WERI-Rb-1 (cell line): Measurements from ENCODE around the gene GAPT.

ENCODE experiments used
- DNase-seq: peaks from one replicate; pipeline ENCODE4 v3.0.0-alpha.2; 2020
- H3K27ac ChIP-seq: fragments of 250-450 bp; sonication (Bioruptor Pico); 2 replicates; pipeline ENCODE4 v1.5.1; 2020; ENCODE audit warnings: mild to moderate bottlenecking, moderate library complexity
- H3K27me3 ChIP-seq: fragments of 250-450 bp; sonication (Bioruptor Pico); 2 replicates; pipeline ENCODE4 v1.5.1; 2021; ENCODE audit warnings: mild to moderate bottlenecking, low read depth, moderate library complexity; ENCODE audit not compliant: insufficient read depth, severe bottlenecking
- H3K36me3 ChIP-seq: fragments of 250-450 bp; sonication (Bioruptor Pico); 2 replicates; pipeline ENCODE4 v1.5.1; 2020; ENCODE audit warnings: mild to moderate bottlenecking, moderate library complexity
- H3K4me3 ChIP-seq: 2 replicates; pipeline ENCODE4 v1.5.1; 2011; ENCODE audit warnings: low read depth, mild to moderate bottlenecking, control low read depth, low read length
- H3K9me3 ChIP-seq: fragments of 250-450 bp; sonication (Bioruptor Pico); 2 replicates; pipeline ENCODE4 v1.5.1; 2021; ENCODE audit warnings: mild to moderate bottlenecking, moderate library complexity; ENCODE audit not compliant: severe bottlenecking
- TF ChIP-seq, protein P1 (sequence below): IDR thresholded peaks from 2 replicates; pipeline ENCODE4 v1.5.1; 2011; ENCODE audit warnings: low read depth, mild to moderate bottlenecking, control low read depth, inconsistent platforms, low read length

GAPT gene

GRCh38 chr5:58458743-58459145, 32.5 kb upstream of the GAPT start:
- DNase-seq = no peak
- H3K36me3 ChIP-seq = peaks cover 13% of the 10 kb centered on the region
- H3K27ac ChIP-seq = no peak overlapping the region
- TF ChIP-seq, protein P1, sequence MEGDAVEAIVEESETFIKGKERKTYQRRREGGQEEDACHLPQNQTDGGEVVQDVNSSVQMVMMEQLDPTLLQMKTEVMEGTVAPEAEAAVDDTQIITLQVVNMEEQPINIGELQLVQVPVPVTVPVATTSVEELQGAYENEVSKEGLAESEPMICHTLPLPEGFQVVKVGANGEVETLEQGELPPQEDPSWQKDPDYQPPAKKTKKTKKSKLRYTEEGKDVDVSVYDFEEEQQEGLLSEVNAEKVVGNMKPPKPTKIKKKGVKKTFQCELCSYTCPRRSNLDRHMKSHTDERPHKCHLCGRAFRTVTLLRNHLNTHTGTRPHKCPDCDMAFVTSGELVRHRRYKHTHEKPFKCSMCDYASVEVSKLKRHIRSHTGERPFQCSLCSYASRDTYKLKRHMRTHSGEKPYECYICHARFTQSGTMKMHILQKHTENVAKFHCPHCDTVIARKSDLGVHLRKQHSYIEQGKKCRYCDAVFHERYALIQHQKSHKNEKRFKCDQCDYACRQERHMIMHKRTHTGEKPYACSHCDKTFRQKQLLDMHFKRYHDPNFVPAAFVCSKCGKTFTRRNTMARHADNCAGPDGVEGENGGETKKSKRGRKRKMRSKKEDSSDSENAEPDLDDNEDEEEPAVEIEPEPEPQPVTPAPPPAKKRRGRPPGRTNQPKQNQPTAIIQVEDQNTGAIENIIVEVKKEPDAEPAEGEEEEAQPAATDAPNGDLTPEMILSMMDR = no peak
- H3K4me3 ChIP-seq = no peak overlapping the region
- H3K27me3 ChIP-seq = no peaks in the 10 kb centered on the region
- H3K9me3 ChIP-seq = no peaks in the 10 kb centered on the region

DNA sequence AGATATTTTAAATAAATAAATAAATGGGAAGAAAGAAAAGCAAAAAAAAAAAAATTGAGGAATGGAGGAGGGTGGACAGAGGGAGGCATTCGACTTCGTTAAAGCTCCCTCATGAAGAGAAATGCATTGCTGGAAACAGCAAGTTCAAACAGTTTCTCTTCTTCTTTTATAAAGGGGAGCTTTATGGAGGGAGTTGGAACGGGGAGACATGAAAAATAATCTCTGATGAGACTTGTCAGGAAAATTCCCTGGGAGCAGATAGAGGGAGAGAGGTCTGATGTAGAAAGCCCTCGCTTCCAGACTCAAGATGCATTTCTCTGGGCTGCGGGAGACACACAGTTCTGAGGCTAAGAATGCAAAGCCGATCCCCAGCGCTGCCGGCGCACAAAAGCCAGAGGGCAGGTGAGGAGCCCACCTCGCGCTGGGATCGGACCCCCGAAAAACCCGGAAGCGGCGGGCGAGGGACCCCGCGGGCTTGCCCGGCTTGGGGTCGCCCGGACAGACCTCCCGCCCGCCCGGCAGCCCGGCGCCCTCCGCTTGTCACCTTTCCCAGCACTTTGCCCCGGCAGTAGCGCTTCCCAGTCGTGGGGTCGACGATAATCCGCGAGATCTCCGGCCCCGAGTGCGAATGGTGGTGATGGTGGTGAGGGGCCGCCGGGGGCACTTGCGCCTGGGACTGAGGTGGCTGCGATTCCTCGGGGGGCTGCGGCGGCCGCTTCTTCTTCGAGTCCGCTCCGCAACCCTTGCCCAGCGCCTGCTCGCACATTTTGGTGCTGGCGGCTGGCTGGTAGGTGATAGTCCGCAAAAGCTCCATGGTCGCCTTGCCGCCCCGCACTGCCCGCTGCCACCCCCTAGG, 31.9 kb upstream of the GAPT start:
- H3K27ac ChIP-seq = no peak overlapping the region; the same call in 1 of the 2 replicates
- TF ChIP-seq, protein P1 = no peak
- no peaks in the 10 kb centered on the region for H3K9me3 ChIP-seq
- no peak for DNase-seq
- H3K36me3 ChIP-seq = peaks cover 13% of the 10 kb centered on the region
- peak overlapping the region; percentile 86 for H3K4me3 ChIP-seq
- H3K27me3 ChIP-seq = no peaks in the 10 kb centered on the region

DNA sequence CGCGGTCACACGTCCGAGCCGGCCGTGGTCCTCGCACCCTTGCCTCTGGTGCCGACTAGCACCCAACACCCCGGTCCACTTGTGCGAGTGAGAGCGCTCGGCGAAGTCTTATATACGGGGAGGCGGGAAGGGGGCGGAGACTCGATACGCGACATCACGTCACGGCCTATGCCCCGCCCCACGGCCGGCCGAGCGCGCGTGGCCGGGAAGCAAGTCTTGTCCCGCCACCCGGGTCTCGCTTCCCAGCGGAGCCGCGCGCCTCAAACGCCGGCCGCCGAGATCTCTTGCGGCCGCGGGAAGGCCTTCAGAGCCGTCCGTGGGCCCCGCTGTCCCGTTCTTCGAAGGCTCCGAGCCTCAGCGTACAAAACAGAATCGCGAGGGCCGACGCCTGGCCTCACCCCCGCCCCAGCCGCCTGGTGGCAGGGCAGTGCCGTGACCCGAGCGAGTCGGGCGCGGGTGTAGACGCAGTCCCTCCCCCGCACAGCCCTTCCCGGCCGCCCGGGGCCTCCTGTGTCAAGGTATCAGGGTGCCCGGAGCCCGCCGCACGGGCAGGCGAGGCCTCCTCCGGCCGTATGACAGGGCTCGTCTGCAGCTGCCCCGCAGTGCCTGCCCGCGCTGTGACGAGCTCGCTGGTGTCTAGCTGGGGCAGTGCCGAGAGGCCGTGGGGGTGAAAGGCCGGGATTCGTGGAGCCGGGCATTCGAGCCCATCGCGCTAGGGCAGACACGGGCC, 31.1 kb upstream of the GAPT start, which contains the start of gene PLK2:
Gene PLK2 (minus strand): TSS at position 85 of the 730 bp plus-strand sequence. CDS start 127 bp downstream, outside the sequence.
- no peaks in the 10 kb centered on the region for H3K9me3 ChIP-seq
- H3K36me3 ChIP-seq = peaks cover 5% of the 10 kb centered on the region
- H3K4me3 ChIP-seq = peak within 1 kb of the TSS; percentile 86
- H3K27me3 ChIP-seq = no peaks in the 10 kb centered on the region
- TF ChIP-seq, protein P1 = peak; percentile 66
- H3K27ac ChIP-seq = peak within 1 kb of the TSS; percentile 85
- DNase-seq = peak; percentile 88

DNA sequence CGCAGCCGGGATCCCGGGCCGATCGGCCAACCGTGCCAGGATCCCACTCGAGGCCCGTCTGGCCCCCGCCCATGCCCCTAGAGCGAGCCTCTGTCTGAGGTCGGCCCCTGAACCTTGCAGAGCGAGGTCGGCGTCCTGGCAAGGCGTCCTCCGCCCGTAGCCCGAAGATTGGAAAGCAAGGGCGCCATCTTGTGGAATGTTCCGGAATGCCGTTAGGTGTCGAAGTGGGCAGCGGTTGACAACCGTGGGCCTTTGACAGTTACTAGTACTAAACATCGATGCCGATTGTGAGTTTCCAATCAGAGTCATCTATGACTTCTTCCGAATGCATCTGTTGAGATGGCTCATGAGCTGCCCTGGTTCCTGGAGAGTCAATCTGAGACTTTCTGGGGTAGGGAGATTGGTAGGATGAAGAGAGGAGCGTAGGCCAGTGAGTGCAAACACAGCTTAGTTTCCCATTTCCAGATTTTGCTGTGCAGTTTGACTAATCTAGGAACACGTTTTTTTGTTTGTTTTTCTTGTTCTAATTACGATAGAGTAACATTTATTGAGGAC, 30.4 kb upstream of the GAPT start:
- H3K36me3 ChIP-seq = no peaks in the 10 kb centered on the region
- H3K27ac ChIP-seq = peak overlapping the region; percentile 85
- TF ChIP-seq, protein P1 = peak; percentile 79
- peak; percentile 91 for DNase-seq
- peak overlapping the region; percentile 86 for H3K4me3 ChIP-seq
- H3K27me3 ChIP-seq = no peaks in the 10 kb centered on the region
- H3K9me3 ChIP-seq = no peaks in the 10 kb centered on the region

DNA sequence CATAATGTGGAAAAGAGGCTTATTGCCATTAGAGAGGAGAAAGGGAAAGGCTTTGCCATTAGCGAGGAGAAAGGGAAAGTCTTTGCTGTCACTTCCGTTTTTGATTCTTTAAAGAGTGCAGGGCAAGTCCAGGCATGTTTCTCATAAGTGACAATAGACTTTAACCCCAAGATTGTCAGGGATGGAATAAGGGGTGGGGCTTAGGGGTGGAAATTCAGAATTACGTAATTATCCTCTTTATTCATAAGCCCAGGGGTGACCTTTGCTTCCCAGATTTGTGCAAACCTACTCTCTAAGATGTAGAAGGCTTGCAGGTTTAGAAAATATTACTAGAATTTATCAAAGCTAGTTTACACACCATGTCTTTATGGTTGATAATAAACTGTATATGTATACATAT, 29.1 kb upstream of the GAPT start:
- Histone ChIP-seq H3K27ac (0 out of 2 replicates have a peak overlapping the region, but pooled peaks have one; percentile 8), H3K9me3 (no peaks in the 10 kb centered on the region), H3K36me3 (no peaks in the 10 kb centered on the region), H3K4me3 (no peak overlapping the region), H3K27me3 (no peaks in the 10 kb centered on the region)
- TF ChIP-seq, protein P1 = no peak
- DNase-seq = peak; percentile 42
